Effector memory CD8-positive, alpha-beta T cell (primary cell): ENCODE measurements around the gene ADGRB3.
"Not testable (repeated sequence)": the region's sequence is repeated elsewhere in the genome, so short reads cannot be mapped to it uniquely, and the experiment has no call there.

Source experiments
- ATAC-seq: fragments of 150-1000 bp; cut with Tn5 transposase; replicated peaks from 2 replicates; pipeline ENCODE4 v1.10.0; 2021; ENCODE audit warnings: mild to moderate bottlenecking, moderate library complexity
- DNase-seq, 3 experiments: peaks; one replicate each; pipeline ENCODE4 v3.0.0; 2021
- H3K27ac Mint-ChIP-seq, 2 donors: one replicate each; pipeline ENCODE4 v1.8.0; 2022; ENCODE audit warnings: mild to moderate bottlenecking in 2 of 2, mixed read lengths in 2 of 2, moderate library complexity in 2 of 2
- H3K27me3 Mint-ChIP-seq, 2 donors: one replicate each; pipeline ENCODE4 v1.8.0; 2022; ENCODE audit warnings: mixed read lengths in 2 of 2
- H3K36me3 Mint-ChIP-seq: one replicate; pipeline ENCODE4 v1.8.0; 2022; ENCODE audit warnings: mild to moderate bottlenecking, moderate library complexity, mixed read lengths; ENCODE audit not compliant: insufficient read depth
- H3K4me1 Mint-ChIP-seq, 2 donors: one replicate each; pipeline ENCODE4 v1.8.0; 2022; ENCODE audit warnings: low read depth in 2 of 2, mixed read lengths in 2 of 2
- H3K4me3 Mint-ChIP-seq, 2 donors: one replicate each; pipeline ENCODE4 v1.8.0; 2022; ENCODE audit warnings: mild to moderate bottlenecking in 2 of 2, mixed read lengths in 2 of 2, moderate library complexity in 2 of 2
- H3K9me3 Mint-ChIP-seq, 2 donors: one replicate each; pipeline ENCODE4 v1.8.0; 2022; ENCODE audit warnings: mixed read lengths in 2 of 2

The ADGRB3 gene

GRCh38 chr6:68653706-68654089, 18.6 kb downstream of the ADGRB3 start:
- no peak for ATAC-seq
- peaks cover 3% of the 10 kb centered on the region for H3K36me3 Mint-ChIP-seq
- H3K27me3 Mint-ChIP-seq, result no peaks in the 10 kb centered on the region
- H3K4me3 Mint-ChIP-seq, result no peak overlapping the region
- H3K9me3 Mint-ChIP-seq, result peaks cover 0 to 4% of the 10 kb centered on the region in 2 donors
- no peaks in the 10 kb centered on the region for H3K4me1 Mint-ChIP-seq
- H3K27ac Mint-ChIP-seq, result no peak overlapping the region
- no peak for DNase-seq

GRCh38 chr6:68654134-68654533, 19.1 kb downstream of the ADGRB3 start:
- peaks cover 0 to 4% of the 10 kb centered on the region in 2 donors for H3K9me3 Mint-ChIP-seq

GRCh38 chr6:68655028-68655427, 19.9 kb downstream of the ADGRB3 start:
- Mint-ChIP-seq H3K36me3 (peaks cover 3% of the 10 kb centered on the region), H3K9me3 (peaks cover 0 to 4% of the 10 kb centered on the region in 2 donors), H3K4me1 (no peaks in the 10 kb centered on the region), H3K4me3 (no peak overlapping the region), H3K27ac (no peak overlapping the region), H3K27me3 (no peaks in the 10 kb centered on the region)
- DNase-seq, result no peak
- ATAC-seq, result no peak

More at GRCh38 chr6:68654134-68654533, 19.1 kb downstream of the ADGRB3 start:
- H3K4me3 Mint-ChIP-seq, result no peak overlapping the region
- DNase-seq, result no peak
- H3K4me1 Mint-ChIP-seq, result no peaks in the 10 kb centered on the region
- no peak overlapping the region for H3K27ac Mint-ChIP-seq
- ATAC-seq, result no peak
- no peaks in the 10 kb centered on the region for H3K27me3 Mint-ChIP-seq
- H3K36me3 Mint-ChIP-seq, result peaks cover 3% of the 10 kb centered on the region

GRCh38 chr6:68657374-68658139, 22.5 kb downstream of the ADGRB3 start:
- Mint-ChIP-seq H3K4me3 (no peak overlapping the region), H3K36me3 (peaks cover 3% of the 10 kb centered on the region), H3K27ac (no peak overlapping the region), H3K4me1 (no peaks in the 10 kb centered on the region), H3K27me3 (no peaks in the 10 kb centered on the region), H3K9me3 (peaks cover 7 to 8% of the 10 kb centered on the region in 2 donors)
- DNase-seq (no peak), ATAC-seq (no peak)

GRCh38 chr6:68658338-68658737, 23.3 kb downstream of the ADGRB3 start:
- ATAC-seq (no peak), DNase-seq (no peak)
- Mint-ChIP-seq H3K4me3 (no peak overlapping the region), H3K4me1 (no peaks in the 10 kb centered on the region), H3K9me3 (peaks cover 5 to 8% of the 10 kb centered on the region in 2 donors), H3K27me3 (no peaks in the 10 kb centered on the region), H3K27ac (no peak overlapping the region), H3K36me3 (peaks cover 3% of the 10 kb centered on the region)

GRCh38 chr6:68673255-68673654, 38.2 kb downstream of the ADGRB3 start:
- Mint-ChIP-seq H3K9me3 (peaks cover 14 to 17% of the 10 kb centered on the region in 2 donors), H3K27me3 (no peaks in the 10 kb centered on the region), H3K27ac (no peak overlapping the region), H3K36me3 (no peaks in the 10 kb centered on the region), H3K4me1 (no peaks in the 10 kb centered on the region), H3K4me3 (no peak overlapping the region)
- no peak for DNase-seq
- ATAC-seq, result no peak

GRCh38 chr6:68675548-68675947, 40.5 kb downstream of the ADGRB3 start:
- Mint-ChIP-seq H3K36me3 (no peaks in the 10 kb centered on the region), H3K4me1 (no peaks in the 10 kb centered on the region), H3K9me3 (peaks cover 11 to 14% of the 10 kb centered on the region in 2 donors), H3K27ac (no peak overlapping the region), H3K4me3 (no peak overlapping the region), H3K27me3 (no peaks in the 10 kb centered on the region)
- ATAC-seq, result no peak
- no peak for DNase-seq

- H3K9me3 Mint-ChIP-seq, result peaks cover 10 to 14% of the 10 kb centered on the region in 2 donors
- not testable (repeated sequence) for H3K4me3 Mint-ChIP-seq, H3K4me1 Mint-ChIP-seq, DNase-seq, H3K27ac Mint-ChIP-seq, H3K36me3 Mint-ChIP-seq, ATAC-seq, H3K27me3 Mint-ChIP-seq
Observed at GRCh38 chr6:68676094-68676493, 41.0 kb downstream of the ADGRB3 start.

- Mint-ChIP-seq H3K27me3 (no peaks in the 10 kb centered on the region), H3K36me3 (no peaks in the 10 kb centered on the region), H3K4me1 (no peaks in the 10 kb centered on the region), H3K27ac (no peak overlapping the region), H3K9me3 (peaks cover 7 to 14% of the 10 kb centered on the region in 2 donors), H3K4me3 (no peak overlapping the region)
- ATAC-seq, result no peak
- no peak for DNase-seq
Observed at GRCh38 chr6:68677058-68677457, 42.0 kb downstream of the ADGRB3 start.

GRCh38 chr6:68679399-68679798, 44.3 kb downstream of the ADGRB3 start:
- H3K36me3 Mint-ChIP-seq, result no peaks in the 10 kb centered on the region
- DNase-seq (no peak), ATAC-seq (no peak)
- peaks cover 5 to 7% of the 10 kb centered on the region in 2 donors for H3K9me3 Mint-ChIP-seq
- no peaks in the 10 kb centered on the region for H3K4me1 Mint-ChIP-seq
- no peak overlapping the region for H3K4me3 Mint-ChIP-seq
- no peaks in the 10 kb centered on the region for H3K27me3 Mint-ChIP-seq
- no peak overlapping the region for H3K27ac Mint-ChIP-seq

- no peak for DNase-seq
- ATAC-seq, result no peak
- no peak overlapping the region for H3K27ac Mint-ChIP-seq
- no peak overlapping the region for H3K4me3 Mint-ChIP-seq
- no peaks in the 10 kb centered on the region for H3K27me3 Mint-ChIP-seq
- H3K4me1 Mint-ChIP-seq, result no peaks in the 10 kb centered on the region
- no peaks in the 10 kb centered on the region for H3K36me3 Mint-ChIP-seq
- no peaks in the 10 kb centered on the region for H3K9me3 Mint-ChIP-seq
Observed at GRCh38 chr6:68680264-68680663, 45.2 kb downstream of the ADGRB3 start.

- ATAC-seq, result no peak
- H3K27me3 Mint-ChIP-seq, result no peaks in the 10 kb centered on the region
- H3K36me3 Mint-ChIP-seq, result no peaks in the 10 kb centered on the region
- H3K27ac Mint-ChIP-seq, result no peak overlapping the region
- no peaks in the 10 kb centered on the region for H3K4me1 Mint-ChIP-seq
- peaks cover 0 to 4% of the 10 kb centered on the region in 2 donors for H3K9me3 Mint-ChIP-seq
- H3K4me3 Mint-ChIP-seq, result no peak overlapping the region
- DNase-seq, result no peak
Observed at GRCh38 chr6:68689910-68690309, 54.8 kb downstream of the ADGRB3 start.

- Mint-ChIP-seq H3K9me3 (peaks cover 0 to 4% of the 10 kb centered on the region in 2 donors), H3K36me3 (no peaks in the 10 kb centered on the region), H3K4me3 (no peak overlapping the region), H3K27me3 (no peaks in the 10 kb centered on the region), H3K27ac (no peak overlapping the region), H3K4me1 (no peaks in the 10 kb centered on the region)
- DNase-seq (no peak), ATAC-seq (no peak)
Observed at GRCh38 chr6:68691120-68691519, 56.0 kb downstream of the ADGRB3 start.

GRCh38 chr6:68693271-68693670, 58.2 kb downstream of the ADGRB3 start:
- no peaks in the 10 kb centered on the region for H3K27me3 Mint-ChIP-seq
- H3K9me3 Mint-ChIP-seq, result peaks cover 0 to 4% of the 10 kb centered on the region in 2 donors
- ATAC-seq (no peak), DNase-seq (no peak)
- no peaks in the 10 kb centered on the region for H3K4me1 Mint-ChIP-seq
- H3K4me3 Mint-ChIP-seq, result no peak overlapping the region
- no peaks in the 10 kb centered on the region for H3K36me3 Mint-ChIP-seq
- no peak overlapping the region for H3K27ac Mint-ChIP-seq
